NK-92 (cell line): ENCODE measurements around the gene TMPRSS7.

Source experiments
- DNase-seq: peaks from one replicate; lab custom pipeline; 2025; ENCODE audit not compliant: unreplicated experiment; lab: John Stamatoyannopoulos, UW

Gene TMPRSS7

GRCh38 chr3:112034436-112034835 is at the start of gene TMPRSS7:
TSS of gene TMPRSS7 (plus strand) at chr3:112034736. CDS start at chr3:112034846, 110 bp downstream.
- DNase-seq = no peak

- no peak for DNase-seq
Observed at GRCh38 chr3:111986800-111987199, 47.7 kb upstream of the TMPRSS7 start.

GRCh38 chr3:111989061-111989678 is 45.4 kb upstream of the TMPRSS7 start:
- no peak for DNase-seq

- no peak for DNase-seq
Observed at GRCh38 chr3:111993038-111993437, 41.5 kb upstream of the TMPRSS7 start.

GRCh38 chr3:111998636-111999483 is 35.7 kb upstream of the TMPRSS7 start, which contains the start of gene TAGLN3:
TSS of gene TAGLN3 (plus strand) at chr3:111998922. CDS start at chr3:111999423, 501 bp downstream.
- no peak for DNase-seq

GRCh38 chr3:111999484-112000324 is 34.8 kb upstream of the TMPRSS7 start:
- no peak for DNase-seq

- no peak for DNase-seq
Observed at GRCh38 chr3:112000367-112000771, 34.2 kb upstream of the TMPRSS7 start.

- no peak for DNase-seq
Observed at GRCh38 chr3:112000966-112001365, 33.6 kb upstream of the TMPRSS7 start.

- DNase-seq = no peak
Observed at GRCh38 chr3:112001526-112001925, 33.0 kb upstream of the TMPRSS7 start.

GRCh38 chr3:112002096-112002971 is 32.2 kb upstream of the TMPRSS7 start:
- no peak for DNase-seq

- no peak for DNase-seq
Observed at GRCh38 chr3:112003321-112004080, 31.0 kb upstream of the TMPRSS7 start.

- DNase-seq = no peak
Observed at GRCh38 chr3:112004187-112004586, 30.3 kb upstream of the TMPRSS7 start.

- DNase-seq = no peak
Observed at GRCh38 chr3:112004669-112005068, 29.9 kb upstream of the TMPRSS7 start.

GRCh38 chr3:112005091-112005672 is 29.4 kb upstream of the TMPRSS7 start:
- no peak for DNase-seq

- DNase-seq = no peak
Observed at GRCh38 chr3:112007633-112008032, 26.9 kb upstream of the TMPRSS7 start.

GRCh38 chr3:112009670-112010069 is 24.9 kb upstream of the TMPRSS7 start:
- no peak for DNase-seq

GRCh38 chr3:112010636-112011035 is 23.9 kb upstream of the TMPRSS7 start:
- no peak for DNase-seq

GRCh38 chr3:112011376-112011940 is 23.1 kb upstream of the TMPRSS7 start:
- DNase-seq = no peak
